Activated CD8-positive, alpha-beta T cell treated with anti-CD3 and anti-CD28 coated beads for 36 hours (primary cell): Measurements from ENCODE around the gene DNMT3A. TPM values are rescaled to one million over a fixed set of nuclear protein-coding genes. Genes with fewer than 3 reads are reported as not detected.
A peak's percentile ranks its signal among the peaks of the same experiment; 100 is the strongest.

Source experiments
- ATAC-seq: fragments of 200-7000 bp; cut with Tn5 transposase; one replicate; pipeline ENCODE4 v1.10.0; 2021; ENCODE audit warnings: mild to moderate bottlenecking, moderate library complexity
- CTCF ChIA-PET: fragments of 350-600 bp; sonication (Branson Sonifier 250); formaldehyde crosslinking; loops from one replicate; lab custom pipeline; 2021; ENCODE audit warnings: antibody characterized with exemption; lab: Charles Lee
- POLR2A ChIA-PET: fragments of 350-600 bp; sonication (Branson Sonifier 250); formaldehyde crosslinking; loops from one replicate; lab custom pipeline; 2021; ENCODE audit warnings: antibody characterized with exemption; lab: Charles Lee
- DNase-seq: peaks from one replicate; pipeline ENCODE4 v3.0.0-alpha.2; 2020
- H3K27ac Mint-ChIP-seq: one replicate; pipeline ENCODE4 v1.8.0; 2021; ENCODE audit warnings: mild to moderate bottlenecking, mixed read lengths
- H3K27me3 Mint-ChIP-seq: one replicate; pipeline ENCODE4 v1.8.0; 2021; ENCODE audit warnings: mixed read lengths
- H3K36me3 Mint-ChIP-seq: one replicate; pipeline ENCODE4 v1.8.0; 2021; ENCODE audit warnings: low read depth, mixed read lengths
- H3K4me1 Mint-ChIP-seq: one replicate; pipeline ENCODE4 v1.8.0; 2021; ENCODE audit warnings: low read depth, mixed read lengths
- H3K4me3 Mint-ChIP-seq: one replicate; pipeline ENCODE4 v1.8.0; 2021; ENCODE audit warnings: mild to moderate bottlenecking, moderate library complexity, mixed read lengths
- H3K9me3 Mint-ChIP-seq: one replicate; pipeline ENCODE4 v1.8.0; 2021; ENCODE audit warnings: mixed read lengths
- intact Hi-C: fragments of 100-400 bp; cut with micrococcal nuclease; formaldehyde crosslinking; loops from one replicate; pipeline ENCODE4 v1.10.0; 2022
- total RNA-seq, 2 experiments: library from RNA; stranded (reverse); gene quantifications; one replicate each; pipeline ENCODE4 v1.2.3, GENCODE V29; 2021
- TF ChIP-seq, protein P1 (sequence below): fragments of 200-600 bp; IDR thresholded peaks from one replicate; pipeline ENCODE4 v1.8.0; 2022; ENCODE audit warnings: antibody characterized with exemption, mild to moderate bottlenecking

Gene DNMT3A
- total RNA-seq, result 10 to 100 TPM; 84.8 to 97.8 TPM

DNA sequence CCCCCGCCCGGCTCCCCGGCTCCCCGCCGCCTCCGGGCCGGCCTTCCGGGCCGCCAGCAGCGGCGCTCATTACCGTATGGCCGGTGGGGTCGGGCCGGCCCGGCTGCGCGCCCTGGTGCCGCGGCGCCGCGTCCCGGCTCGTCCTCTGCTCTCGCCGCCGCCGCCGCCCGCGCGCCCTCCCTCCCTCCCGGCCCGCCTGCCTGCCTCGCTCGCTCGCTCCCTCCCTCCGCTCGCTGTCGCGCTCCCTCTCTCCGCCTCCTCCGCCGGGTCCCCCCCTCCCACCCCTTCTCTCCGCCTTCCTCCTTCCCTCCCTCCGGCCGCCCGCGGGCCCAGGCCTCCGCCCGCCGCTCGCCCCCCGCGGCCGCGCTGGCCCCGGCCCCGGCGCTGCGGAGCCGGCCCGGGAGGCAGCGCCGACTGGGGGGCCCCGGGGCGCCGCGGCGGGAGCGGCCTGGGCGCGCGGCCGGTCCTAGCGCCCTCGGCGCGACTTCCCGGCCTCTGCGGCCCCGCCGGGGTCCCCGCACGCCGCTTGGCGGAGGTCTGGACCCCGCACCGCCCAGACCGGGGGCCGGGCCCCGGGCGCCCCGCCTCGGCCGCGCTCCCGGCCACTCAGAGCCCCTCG, at the start of gene DNMT3A:
DNMT3A (minus strand) TSS at position 173 of the 619 bp plus-strand sequence. CDS start 27,941 bp downstream, outside the sequence.
- H3K9me3 Mint-ChIP-seq, result no peaks in the 10 kb centered on the region
- CTCF ChIA-PET, result interaction anchor here (1.4 to 3.3 kb wide), 8 partner anchors 14 to 65 kb away, joined by 4 to 14 read pairs (median 7); no protein-coding TSS in a partner anchor

DNA sequence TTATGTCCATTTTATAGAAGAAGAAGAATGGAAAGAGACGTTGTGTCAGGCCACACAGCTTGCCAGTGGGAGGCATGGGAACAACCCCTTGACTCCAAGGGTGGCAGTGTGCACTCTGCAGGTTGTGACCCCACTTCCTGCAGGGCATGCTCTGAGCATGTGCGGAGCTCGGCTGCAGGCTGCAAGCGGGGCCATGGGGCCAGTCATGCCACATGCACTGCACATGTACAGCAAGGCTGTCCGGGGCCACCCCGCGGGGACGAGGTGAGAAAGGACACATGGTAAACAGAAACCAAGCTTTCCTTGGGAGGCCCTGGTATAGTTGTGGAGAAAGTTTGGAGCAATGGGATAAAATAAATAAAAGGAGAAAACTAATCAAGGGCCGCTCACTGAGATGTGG, 47.4 kb upstream of the DNMT3A start:
- H3K4me3 Mint-ChIP-seq, result no peak overlapping the region
- H3K4me1 Mint-ChIP-seq, result peaks cover 7% of the 10 kb centered on the region
- peaks cover 11% of the 10 kb centered on the region for H3K36me3 Mint-ChIP-seq
- H3K27ac Mint-ChIP-seq, result no peak overlapping the region
- no peaks in the 10 kb centered on the region for H3K27me3 Mint-ChIP-seq
- ChIA-PET POLR2A (interaction anchor here (3.0 kb wide), 1 partner anchor 11 kb away, joined by 8 read pairs; no protein-coding TSS in a partner anchor), CTCF (interaction anchor here (0.6 to 1.2 kb wide), 3 partner anchors 27 to 113 kb away, joined by 3 to 4 read pairs (median 3); no protein-coding TSS in a partner anchor)
- peaks cover 3% of the 10 kb centered on the region for H3K9me3 Mint-ChIP-seq
- DNase-seq, result no peak
- intact Hi-C loops, result no loop called here
- no peak for ATAC-seq
- TF ChIP-seq, protein P1, sequence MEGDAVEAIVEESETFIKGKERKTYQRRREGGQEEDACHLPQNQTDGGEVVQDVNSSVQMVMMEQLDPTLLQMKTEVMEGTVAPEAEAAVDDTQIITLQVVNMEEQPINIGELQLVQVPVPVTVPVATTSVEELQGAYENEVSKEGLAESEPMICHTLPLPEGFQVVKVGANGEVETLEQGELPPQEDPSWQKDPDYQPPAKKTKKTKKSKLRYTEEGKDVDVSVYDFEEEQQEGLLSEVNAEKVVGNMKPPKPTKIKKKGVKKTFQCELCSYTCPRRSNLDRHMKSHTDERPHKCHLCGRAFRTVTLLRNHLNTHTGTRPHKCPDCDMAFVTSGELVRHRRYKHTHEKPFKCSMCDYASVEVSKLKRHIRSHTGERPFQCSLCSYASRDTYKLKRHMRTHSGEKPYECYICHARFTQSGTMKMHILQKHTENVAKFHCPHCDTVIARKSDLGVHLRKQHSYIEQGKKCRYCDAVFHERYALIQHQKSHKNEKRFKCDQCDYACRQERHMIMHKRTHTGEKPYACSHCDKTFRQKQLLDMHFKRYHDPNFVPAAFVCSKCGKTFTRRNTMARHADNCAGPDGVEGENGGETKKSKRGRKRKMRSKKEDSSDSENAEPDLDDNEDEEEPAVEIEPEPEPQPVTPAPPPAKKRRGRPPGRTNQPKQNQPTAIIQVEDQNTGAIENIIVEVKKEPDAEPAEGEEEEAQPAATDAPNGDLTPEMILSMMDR, result no peak

More for the DNA sequence above, at the start of gene DNMT3A:
- H3K4me1 Mint-ChIP-seq, result peaks cover 54% of the 10 kb centered on the region
- peaks cover 12% of the 10 kb centered on the region for H3K36me3 Mint-ChIP-seq
- POLR2A ChIA-PET, result interaction anchor here (0.9 to 2.1 kb wide), 4 partner anchors 17 to 40 kb away, joined by 3 to 12 read pairs (median 4); no protein-coding TSS in a partner anchor
- TF ChIP-seq, protein P1, result no peak
- H3K27ac Mint-ChIP-seq, result peak within 1 kb of the TSS; percentile 80
- ATAC-seq (peak; percentile 24), DNase-seq (peak; percentile 72)
- intact Hi-C loops, result loop anchor here (5.0 kb wide), 1 partner anchor 35 kb away; no protein-coding TSS in a partner anchor
- H3K27me3 Mint-ChIP-seq, result no peaks in the 10 kb centered on the region
- H3K4me3 Mint-ChIP-seq, result peak within 1 kb of the TSS; percentile 76

DNA sequence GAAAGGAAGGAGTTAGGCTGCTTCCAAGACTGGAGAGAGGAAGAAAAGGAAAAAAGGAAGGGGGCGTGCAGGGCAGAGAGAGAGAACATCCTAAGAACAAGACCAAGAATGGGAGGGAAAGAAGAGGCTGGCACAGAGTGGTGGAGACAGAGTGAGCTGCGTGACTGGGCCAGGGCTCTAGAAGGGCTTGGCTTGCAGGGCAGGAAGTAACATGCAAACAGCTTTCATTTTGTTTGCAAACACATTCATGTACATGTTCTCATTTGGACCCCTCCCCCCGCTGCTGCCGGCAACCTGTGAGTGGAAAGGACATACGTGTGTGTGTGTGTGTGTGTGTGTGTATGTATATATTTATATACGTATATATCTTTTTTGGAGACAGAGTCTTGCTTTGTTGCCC, 46.8 kb upstream of the DNMT3A start:
- Mint-ChIP-seq H3K27me3 (no peaks in the 10 kb centered on the region), H3K36me3 (peaks cover 8% of the 10 kb centered on the region), H3K9me3 (peaks cover 3% of the 10 kb centered on the region), H3K4me3 (no peak overlapping the region), H3K27ac (no peak overlapping the region), H3K4me1 (peaks cover 7% of the 10 kb centered on the region)
- ChIA-PET CTCF (interaction anchor here (0.7 to 0.9 kb wide), 2 partner anchors 79 to 111 kb away, joined by 3 read pairs; no protein-coding TSS in a partner anchor), POLR2A (interaction anchor here (3.0 kb wide), 1 partner anchor 11 kb away, joined by 8 read pairs; no protein-coding TSS in a partner anchor)
- no peak for DNase-seq
- ATAC-seq, result peak; percentile 27
- intact Hi-C loops, result no loop called here
- TF ChIP-seq, protein P1, result no peak

DNA sequence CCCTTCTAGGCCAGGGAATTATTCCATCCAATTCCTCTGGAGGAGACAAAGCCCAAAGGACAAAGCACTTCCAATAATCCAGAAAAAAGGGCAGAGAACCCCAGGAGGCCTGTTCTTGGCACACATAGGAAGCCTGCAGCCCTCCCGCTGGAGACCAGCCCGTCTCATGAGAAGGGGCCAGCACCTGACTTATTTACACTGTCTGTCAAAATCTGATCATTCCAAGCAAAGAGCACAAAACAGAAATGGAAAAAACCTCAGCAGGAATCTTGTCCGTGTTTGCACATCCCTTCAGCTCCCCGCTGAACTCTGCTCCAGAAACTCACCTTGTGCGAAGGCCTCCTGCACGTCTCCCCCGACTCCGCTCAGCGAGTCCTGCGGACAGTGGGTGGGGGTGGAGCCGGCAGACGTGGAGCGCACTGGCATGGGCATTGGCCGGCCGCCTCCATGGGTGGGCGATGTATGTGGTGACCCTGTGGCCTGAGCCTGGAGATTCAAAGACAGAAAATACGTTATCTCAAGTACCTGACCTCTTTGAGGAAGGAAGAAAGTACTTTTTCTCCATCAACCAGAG, 46.2 kb upstream of the DNMT3A start:
- H3K4me1 Mint-ChIP-seq, result peaks cover 7% of the 10 kb centered on the region
- POLR2A ChIA-PET, result no interaction called here
- DNase-seq, result no peak
- TF ChIP-seq, protein P1, result no peak
- H3K27ac Mint-ChIP-seq, result no peak overlapping the region
- H3K36me3 Mint-ChIP-seq, result peaks cover 8% of the 10 kb centered on the region
- intact Hi-C loops, result no loop called here
- no peaks in the 10 kb centered on the region for H3K27me3 Mint-ChIP-seq
- peaks cover 3% of the 10 kb centered on the region for H3K9me3 Mint-ChIP-seq
- CTCF ChIA-PET, result interaction anchor here (0.7 kb wide), 1 partner anchor 78 kb away, joined by 3 read pairs; no protein-coding TSS in a partner anchor
- H3K4me3 Mint-ChIP-seq, result no peak overlapping the region
- no peak for ATAC-seq
